Measurements from ENCODE around the gene SLC27A1.

Gene SLC27A1

GRCh38 chr19:17457616-17458015 is 12.7 kb upstream of the SLC27A1 start:
- no peaks in the 10 kb centered on the region for H3K9me3 ChIP-seq (ENCODE audit: control insufficient read depth in 2 of 2, low read length in 2 of 2)
- no peak overlapping the region for H3K4me3 ChIP-seq (ENCODE audit: low read length in 2 of 2)
- H3K27me3 ChIP-seq (ENCODE audit: control insufficient read depth in 2 of 2, insufficient read depth in 2 of 2, low read length in 2 of 2) = peaks cover 18% of the 10 kb centered on the region in 2 donors
- no peak overlapping the region for H3K27ac ChIP-seq (ENCODE audit: low read depth in 2 of 2, low read length in 2 of 2)
- peaks cover 0 to 3% of the 10 kb centered on the region in 2 donors for H3K4me1 ChIP-seq (ENCODE audit: control insufficient read depth in 2 of 2, insufficient read depth in 2 of 2, low read length in 2 of 2)
- H3K36me3 ChIP-seq (ENCODE audit: control insufficient read depth in 2 of 2, insufficient read depth in 2 of 2, low read length in 2 of 2) = no peaks in the 10 kb centered on the region
- no peak overlapping the region for H3K9ac ChIP-seq (ENCODE audit: low read depth in 1 of 2, low read length in 2 of 2)

GRCh38 chr19:17458970-17459369 is 11.4 kb upstream of the SLC27A1 start:
- Histone ChIP-seq H3K27me3 (ENCODE audit: control insufficient read depth in 2 of 2, insufficient read depth in 2 of 2, low read length in 2 of 2) (peaks cover 12 to 18% of the 10 kb centered on the region in 2 donors), H3K4me3 (ENCODE audit: low read length in 2 of 2) (no peak overlapping the region), H3K4me1 (ENCODE audit: control insufficient read depth in 2 of 2, insufficient read depth in 2 of 2, low read length in 2 of 2) (no peaks in the 10 kb centered on the region), H3K27ac (ENCODE audit: low read depth in 2 of 2, low read length in 2 of 2) (no peak overlapping the region), H3K36me3 (ENCODE audit: control insufficient read depth in 2 of 2, insufficient read depth in 2 of 2, low read length in 2 of 2) (no peaks in the 10 kb centered on the region), H3K9me3 (ENCODE audit: control insufficient read depth in 2 of 2, low read length in 2 of 2) (no peaks in the 10 kb centered on the region), H3K9ac (ENCODE audit: low read depth in 1 of 2, low read length in 2 of 2) (no peak overlapping the region)

DNA sequence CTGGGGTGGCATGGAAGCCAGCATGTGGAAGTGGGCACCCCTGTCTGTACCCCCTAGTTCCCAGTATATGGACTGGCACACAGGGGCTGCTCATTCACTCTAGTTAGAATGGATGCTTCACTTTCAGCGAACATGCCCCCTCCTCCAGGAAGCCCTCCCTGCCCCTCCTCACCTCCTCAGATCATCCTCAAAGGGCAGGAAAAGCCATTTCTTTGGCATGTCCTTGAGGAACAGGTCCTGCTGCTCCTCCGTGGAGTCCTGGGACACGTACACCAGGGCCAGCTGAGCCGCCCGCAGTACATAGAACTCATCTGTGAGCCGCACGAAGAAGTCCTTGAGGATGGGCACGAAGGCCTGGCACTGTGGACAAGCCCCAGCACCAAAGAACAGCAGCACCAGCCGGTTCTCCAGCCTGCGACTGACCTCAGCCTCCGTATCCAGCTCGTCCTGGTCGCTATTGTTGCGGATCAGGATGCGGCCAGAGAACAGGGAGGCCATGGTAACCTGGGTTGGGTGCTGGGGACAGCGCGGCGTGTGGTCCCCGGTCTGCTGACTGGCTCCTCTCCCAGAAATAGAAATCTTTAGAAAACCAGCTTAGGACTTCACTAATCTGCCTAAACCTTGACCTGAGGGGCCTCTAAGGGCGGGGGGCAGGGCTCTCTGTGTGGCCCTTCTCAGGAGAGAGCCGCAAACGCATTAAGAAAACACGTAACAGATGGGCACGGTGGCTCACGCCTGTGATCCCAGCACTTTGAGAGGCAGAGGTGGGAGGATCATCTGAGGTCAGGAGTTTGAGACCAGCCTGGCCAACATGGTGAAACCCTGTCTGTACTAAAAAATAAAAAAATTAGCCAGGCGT is 9.7 kb upstream of the SLC27A1 start, which contains the start of gene NXNL1:
NXNL1 (minus strand) TSS at position 555 of the 859 bp plus-strand sequence; CDS start at position 498, 57 bp downstream.
- H3K9me3 ChIP-seq (ENCODE audit: control insufficient read depth in 2 of 2, low read length in 2 of 2) = no peaks in the 10 kb centered on the region
- H3K27ac ChIP-seq (ENCODE audit: low read depth in 2 of 2, low read length in 2 of 2) = no peak within 1 kb of the TSS
- peaks cover 6 to 12% of the 10 kb centered on the region in 2 donors for H3K27me3 ChIP-seq (ENCODE audit: control insufficient read depth in 2 of 2, insufficient read depth in 2 of 2, low read length in 2 of 2)
- no peaks in the 10 kb centered on the region for H3K4me1 ChIP-seq (ENCODE audit: control insufficient read depth in 2 of 2, insufficient read depth in 2 of 2, low read length in 2 of 2)
- no peak within 1 kb of the TSS for H3K9ac ChIP-seq (ENCODE audit: low read depth in 1 of 2, low read length in 2 of 2)
- no peak within 1 kb of the TSS for H3K4me3 ChIP-seq (ENCODE audit: low read length in 2 of 2)
- H3K36me3 ChIP-seq (ENCODE audit: control insufficient read depth in 2 of 2, insufficient read depth in 2 of 2, low read length in 2 of 2) = no peaks in the 10 kb centered on the region

- Histone ChIP-seq H3K4me1 (ENCODE audit: control insufficient read depth in 2 of 2, insufficient read depth in 2 of 2, low read length in 2 of 2) (peaks cover 3 to 12% of the 10 kb centered on the region in 2 donors), H3K9me3 (ENCODE audit: control insufficient read depth in 2 of 2, low read length in 2 of 2) (no peaks in the 10 kb centered on the region), H3K27me3 (ENCODE audit: control insufficient read depth in 2 of 2, insufficient read depth in 2 of 2, low read length in 2 of 2) (no peaks in the 10 kb centered on the region), H3K27ac (ENCODE audit: low read depth in 2 of 2, low read length in 2 of 2) (no peak overlapping the region), H3K4me3 (ENCODE audit: low read length in 2 of 2) (no peak overlapping the region), H3K36me3 (ENCODE audit: control insufficient read depth in 2 of 2, insufficient read depth in 2 of 2, low read length in 2 of 2) (no peaks in the 10 kb centered on the region), H3K9ac (ENCODE audit: low read depth in 1 of 2, low read length in 2 of 2) (no peak overlapping the region)
Measured at GRCh38 chr19:17466487-17466850, 3.9 kb upstream of the SLC27A1 start.

DNA sequence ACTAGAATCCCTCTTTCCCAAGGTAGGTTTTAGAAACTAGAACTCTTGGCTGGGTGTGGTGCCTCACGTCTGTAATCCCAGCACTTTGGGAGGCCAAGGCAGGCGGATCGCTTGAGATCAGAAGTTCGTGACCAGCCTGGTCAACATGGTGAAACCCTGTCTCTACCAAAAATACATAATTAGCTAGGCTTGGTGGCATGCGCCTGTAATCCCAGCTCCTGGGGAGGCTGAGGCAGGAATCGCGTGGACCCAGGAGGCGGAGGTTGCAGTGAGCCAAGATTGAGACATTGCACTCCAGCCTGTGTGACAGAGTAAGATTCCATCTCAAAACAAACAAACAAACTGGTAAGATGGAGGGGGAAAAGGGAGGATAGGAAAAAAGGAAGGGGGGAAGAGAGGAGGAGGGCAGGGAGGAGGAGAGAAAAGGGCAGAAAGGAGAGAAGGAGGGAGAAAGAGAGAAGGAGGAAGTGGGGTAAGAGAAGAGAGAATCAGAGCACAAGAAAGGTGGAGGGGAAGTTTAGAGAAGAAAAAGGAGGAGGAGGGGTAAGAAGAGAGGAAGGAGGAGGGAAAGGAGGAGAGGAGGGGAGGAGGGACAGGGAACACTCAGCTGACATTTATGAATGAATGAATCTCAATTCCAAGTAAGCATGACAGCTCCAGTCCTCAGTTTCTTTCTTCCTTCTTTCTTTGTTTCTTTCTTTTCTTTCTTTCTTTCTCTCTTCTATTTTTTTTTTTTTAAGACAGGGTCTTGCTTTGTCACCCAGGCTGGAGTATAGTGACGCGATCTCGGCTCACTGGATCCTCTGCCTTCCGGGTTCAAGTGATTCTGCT is 2.6 kb upstream of the SLC27A1 start:
- no peaks in the 10 kb centered on the region for H3K9me3 ChIP-seq (ENCODE audit: control insufficient read depth in 2 of 2, low read length in 2 of 2)
- no peaks in the 10 kb centered on the region for H3K36me3 ChIP-seq (ENCODE audit: control insufficient read depth in 2 of 2, insufficient read depth in 2 of 2, low read length in 2 of 2)
- no peak overlapping the region for H3K4me3 ChIP-seq (ENCODE audit: low read length in 2 of 2)
- H3K9ac ChIP-seq (ENCODE audit: low read depth in 1 of 2, low read length in 2 of 2) = no peak overlapping the region
- H3K27me3 ChIP-seq (ENCODE audit: control insufficient read depth in 2 of 2, insufficient read depth in 2 of 2, low read length in 2 of 2) = no peaks in the 10 kb centered on the region
- H3K27ac ChIP-seq (ENCODE audit: low read depth in 2 of 2, low read length in 2 of 2) = no peak overlapping the region
- peaks cover 3 to 13% of the 10 kb centered on the region in 2 donors for H3K4me1 ChIP-seq (ENCODE audit: control insufficient read depth in 2 of 2, insufficient read depth in 2 of 2, low read length in 2 of 2)

DNA sequence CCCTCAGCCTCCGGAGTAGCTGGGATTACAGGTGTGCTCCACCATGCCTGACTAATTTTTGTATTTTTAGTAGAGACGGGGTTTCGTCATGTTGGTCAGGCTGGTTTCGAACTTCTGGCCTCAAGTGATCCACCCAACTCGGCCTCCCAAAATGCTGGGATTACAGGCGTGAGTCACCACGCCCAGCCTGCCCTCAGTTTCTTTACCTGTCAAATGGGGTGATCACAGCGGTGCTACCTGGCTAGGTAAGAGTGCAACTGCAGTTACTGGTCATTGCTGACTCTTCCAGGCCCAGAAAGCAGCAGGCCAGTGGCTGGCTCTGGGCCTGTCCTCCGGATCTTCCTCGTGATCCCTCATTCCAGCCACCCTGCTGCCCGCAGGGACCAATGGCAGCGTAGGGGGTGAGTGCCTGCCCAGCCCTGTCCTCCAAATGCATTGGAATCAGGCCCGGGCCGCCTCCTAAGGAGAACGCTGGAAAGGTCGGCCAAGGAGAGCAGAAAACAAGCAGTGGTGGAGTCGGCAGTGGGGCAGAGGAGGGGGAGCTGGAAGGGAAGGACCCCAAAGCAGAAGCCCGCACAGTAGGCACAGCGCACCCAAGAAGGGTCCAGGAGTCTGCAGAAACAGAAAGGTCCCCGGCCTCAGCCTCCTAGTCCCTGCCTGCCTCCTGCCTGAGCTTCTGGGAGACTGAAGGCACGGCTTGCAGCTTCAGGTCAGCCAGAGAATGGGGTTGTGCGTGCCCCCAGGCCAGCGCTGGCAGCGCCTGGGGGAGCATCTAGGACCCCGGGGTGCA is 1.8 kb upstream of the SLC27A1 start:
- H3K4me1 ChIP-seq (ENCODE audit: control insufficient read depth in 2 of 2, insufficient read depth in 2 of 2, low read length in 2 of 2) = peaks cover 3 to 13% of the 10 kb centered on the region in 2 donors
- H3K4me3 ChIP-seq (ENCODE audit: low read length in 2 of 2) = peak overlapping the region; percentile 89 to 94
- H3K27me3 ChIP-seq (ENCODE audit: control insufficient read depth in 2 of 2, insufficient read depth in 2 of 2, low read length in 2 of 2) = no peaks in the 10 kb centered on the region
- no peaks in the 10 kb centered on the region for H3K36me3 ChIP-seq (ENCODE audit: control insufficient read depth in 2 of 2, insufficient read depth in 2 of 2, low read length in 2 of 2)
- H3K9ac ChIP-seq (ENCODE audit: low read depth in 1 of 2, low read length in 2 of 2) = no peak overlapping the region
- peak overlapping the region; percentile 88 to 89 for H3K27ac ChIP-seq (ENCODE audit: low read depth in 2 of 2, low read length in 2 of 2)
- H3K9me3 ChIP-seq (ENCODE audit: control insufficient read depth in 2 of 2, low read length in 2 of 2) = no peaks in the 10 kb centered on the region

GRCh38 chr19:17469092-17469480 is 1.2 kb upstream of the SLC27A1 start:
- peak overlapping the region; percentile 88 to 89 for H3K27ac ChIP-seq (ENCODE audit: low read depth in 2 of 2, low read length in 2 of 2)
- peaks cover 3 to 13% of the 10 kb centered on the region in 2 donors for H3K4me1 ChIP-seq (ENCODE audit: control insufficient read depth in 2 of 2, insufficient read depth in 2 of 2, low read length in 2 of 2)
- peak overlapping the region; percentile 59 to 63 for H3K9ac ChIP-seq (ENCODE audit: low read depth in 1 of 2, low read length in 2 of 2)

DNA sequence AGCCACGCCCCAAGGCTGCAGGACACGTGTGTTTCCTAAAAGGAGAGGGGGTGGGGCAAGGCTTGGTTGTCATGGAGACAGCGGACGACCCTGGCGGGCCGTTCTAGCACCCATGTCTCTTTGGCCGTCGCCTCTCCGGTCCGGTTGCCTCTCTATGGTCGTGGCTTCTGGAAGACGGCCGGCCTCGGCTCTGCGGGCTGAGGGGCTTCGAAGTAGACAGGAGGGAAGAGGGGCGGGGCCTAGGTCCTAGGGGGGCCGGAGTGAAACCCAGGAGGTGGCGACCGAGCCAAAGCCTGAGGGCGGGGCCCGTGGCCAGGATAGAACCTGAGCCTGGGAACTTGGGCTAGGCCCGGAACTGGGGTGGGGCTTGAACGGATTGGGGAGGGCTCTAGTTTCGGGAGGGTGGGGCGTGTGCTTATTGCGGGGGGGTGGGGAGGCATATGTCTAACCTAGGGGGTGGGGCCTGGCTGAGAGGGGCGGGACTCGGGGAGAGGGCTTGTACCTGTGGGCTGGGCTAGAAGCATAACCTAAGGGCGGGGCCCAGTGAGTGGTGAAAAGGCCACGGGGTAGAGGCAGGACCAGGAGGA is 750 bp upstream of the SLC27A1 start:
- Histone ChIP-seq H3K4me3 (ENCODE audit: low read length in 2 of 2) (peak overlapping the region; percentile 89 to 94), H3K4me1 (ENCODE audit: control insufficient read depth in 2 of 2, insufficient read depth in 2 of 2, low read length in 2 of 2) (peaks cover 3 to 13% of the 10 kb centered on the region in 2 donors), H3K36me3 (ENCODE audit: control insufficient read depth in 2 of 2, insufficient read depth in 2 of 2, low read length in 2 of 2) (no peaks in the 10 kb centered on the region), H3K9ac (ENCODE audit: low read depth in 1 of 2, low read length in 2 of 2) (peak overlapping the region; percentile 63 to 68), H3K27ac (ENCODE audit: low read depth in 2 of 2, low read length in 2 of 2) (peak overlapping the region; percentile 88 to 89), H3K9me3 (ENCODE audit: control insufficient read depth in 2 of 2, low read length in 2 of 2) (no peaks in the 10 kb centered on the region), H3K27me3 (ENCODE audit: control insufficient read depth in 2 of 2, insufficient read depth in 2 of 2, low read length in 2 of 2) (no peaks in the 10 kb centered on the region)

More at GRCh38 chr19:17469092-17469480, 1.2 kb upstream of the SLC27A1 start:
- Histone ChIP-seq H3K4me3 (ENCODE audit: low read length in 2 of 2) (peak overlapping the region; percentile 89 to 94), H3K27me3 (ENCODE audit: control insufficient read depth in 2 of 2, insufficient read depth in 2 of 2, low read length in 2 of 2) (no peaks in the 10 kb centered on the region), H3K9me3 (ENCODE audit: control insufficient read depth in 2 of 2, low read length in 2 of 2) (no peaks in the 10 kb centered on the region), H3K36me3 (ENCODE audit: control insufficient read depth in 2 of 2, insufficient read depth in 2 of 2, low read length in 2 of 2) (no peaks in the 10 kb centered on the region)

DNA sequence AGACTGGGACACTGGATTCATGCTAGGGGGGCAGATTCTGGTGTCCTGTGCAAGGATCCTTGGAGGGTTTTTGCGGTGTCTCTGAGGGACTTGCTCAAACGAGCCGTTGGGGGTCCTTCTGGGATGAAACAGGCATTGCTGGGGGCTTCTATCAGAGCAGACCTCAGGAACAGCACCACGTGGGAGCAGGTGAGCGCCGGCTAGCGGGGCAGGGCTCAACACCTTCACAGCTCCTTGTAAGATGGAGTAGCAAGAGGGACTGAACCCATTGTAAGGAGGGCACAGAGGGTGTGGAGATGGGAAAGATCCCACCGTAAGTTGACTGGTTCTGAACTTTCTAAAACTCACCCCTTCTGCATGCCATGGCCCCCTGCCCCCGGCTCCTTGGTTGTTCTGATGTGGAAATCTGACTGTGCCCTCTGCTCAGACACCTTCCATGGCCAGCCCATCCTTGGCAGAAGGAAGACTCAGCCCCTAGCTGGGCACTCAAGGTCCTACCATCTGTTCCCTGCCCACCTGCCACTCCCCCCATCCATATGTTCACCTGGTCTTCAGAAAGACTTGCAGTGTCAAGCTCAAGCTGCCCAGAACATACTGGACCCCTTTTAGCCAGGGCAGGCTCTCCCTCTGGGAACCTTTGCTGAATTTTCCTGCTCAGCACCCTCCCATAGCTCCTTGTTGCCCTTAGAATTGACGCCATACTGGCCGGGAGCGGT is 1.2 kb downstream of the SLC27A1 start:
- no peaks in the 10 kb centered on the region for H3K9me3 ChIP-seq (ENCODE audit: control insufficient read depth in 2 of 2, low read length in 2 of 2)
- H3K27ac ChIP-seq (ENCODE audit: low read depth in 2 of 2, low read length in 2 of 2) = no peak overlapping the region
- H3K9ac ChIP-seq (ENCODE audit: low read depth in 1 of 2, low read length in 2 of 2) = no peak overlapping the region
- H3K4me1 ChIP-seq (ENCODE audit: control insufficient read depth in 2 of 2, insufficient read depth in 2 of 2, low read length in 2 of 2) = peaks cover 3 to 13% of the 10 kb centered on the region in 2 donors
- no peaks in the 10 kb centered on the region for H3K27me3 ChIP-seq (ENCODE audit: control insufficient read depth in 2 of 2, insufficient read depth in 2 of 2, low read length in 2 of 2)
- H3K36me3 ChIP-seq (ENCODE audit: control insufficient read depth in 2 of 2, insufficient read depth in 2 of 2, low read length in 2 of 2) = no peaks in the 10 kb centered on the region
- peak overlapping the region in 1 of 2 donors; percentile 68 for H3K4me3 ChIP-seq (ENCODE audit: low read length in 2 of 2)
